KBM-7 (cell line): ENCODE results near the gene PGGHG.
"Not testable (repeated sequence)": the region's sequence is repeated elsewhere in the genome, so short reads cannot be mapped to it uniquely, and the experiment has no call there.

ENCODE experiments used
- DNase-seq: peaks from one replicate; pipeline ENCODE4 v3.0.0-alpha.2; 2015
- in situ Hi-C: fragments of 300-500 bp; cut with MboI; formaldehyde crosslinking; loops from 2 replicates; pipeline ENCODE4 v1.14.3; 2020; ENCODE audit warnings: low sequenced_read_pairs, low pct_unique_long_range_greater_than_20kb, mixed read lengths

Gene PGGHG

DNA sequence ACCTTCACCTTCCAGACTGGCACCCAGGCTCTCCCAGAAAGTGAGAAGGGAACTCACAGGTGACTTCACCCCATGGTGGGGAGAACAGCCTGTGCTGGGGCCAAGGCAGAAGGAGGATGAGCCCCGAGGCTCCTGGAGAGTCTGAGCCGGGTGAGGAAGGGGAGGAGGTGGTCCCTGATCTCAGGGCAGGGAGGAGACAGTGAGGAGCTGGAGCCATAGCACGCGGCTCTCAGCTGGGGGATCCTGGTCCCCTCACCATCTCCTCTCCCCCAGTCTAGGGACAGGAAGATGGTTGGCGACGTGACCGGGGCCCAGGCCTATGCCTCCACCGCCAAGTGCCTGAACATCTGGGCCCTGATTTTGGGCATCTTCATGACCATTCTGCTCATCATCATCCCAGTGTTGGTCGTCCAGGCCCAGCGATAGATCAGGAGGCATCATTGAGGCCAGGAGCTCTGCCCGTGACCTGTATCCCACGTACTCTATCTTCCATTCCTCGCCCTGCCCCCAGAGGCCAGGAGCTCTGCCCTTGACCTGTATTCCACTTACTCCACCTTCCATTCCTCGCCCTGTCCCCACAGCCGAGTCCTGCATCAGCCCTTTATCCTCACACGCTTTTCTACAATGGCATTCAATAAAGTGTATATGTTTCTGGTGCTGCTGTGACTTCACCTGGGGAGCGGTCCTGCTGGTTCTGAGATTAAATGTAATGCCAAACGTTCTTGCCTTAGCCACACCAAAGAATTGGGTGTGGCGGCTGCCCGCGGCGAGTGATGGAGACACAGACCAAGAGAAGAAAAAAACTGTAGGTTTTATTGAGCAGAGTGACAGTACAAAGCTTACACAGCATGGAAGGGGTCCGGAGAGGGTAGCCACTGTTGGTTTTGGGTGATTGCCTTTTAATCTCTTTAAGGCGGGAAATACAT is 20.1 kb downstream of the PGGHG start:
- DNase-seq, in situ Hi-C loops: not testable (repeated sequence)

DNA sequence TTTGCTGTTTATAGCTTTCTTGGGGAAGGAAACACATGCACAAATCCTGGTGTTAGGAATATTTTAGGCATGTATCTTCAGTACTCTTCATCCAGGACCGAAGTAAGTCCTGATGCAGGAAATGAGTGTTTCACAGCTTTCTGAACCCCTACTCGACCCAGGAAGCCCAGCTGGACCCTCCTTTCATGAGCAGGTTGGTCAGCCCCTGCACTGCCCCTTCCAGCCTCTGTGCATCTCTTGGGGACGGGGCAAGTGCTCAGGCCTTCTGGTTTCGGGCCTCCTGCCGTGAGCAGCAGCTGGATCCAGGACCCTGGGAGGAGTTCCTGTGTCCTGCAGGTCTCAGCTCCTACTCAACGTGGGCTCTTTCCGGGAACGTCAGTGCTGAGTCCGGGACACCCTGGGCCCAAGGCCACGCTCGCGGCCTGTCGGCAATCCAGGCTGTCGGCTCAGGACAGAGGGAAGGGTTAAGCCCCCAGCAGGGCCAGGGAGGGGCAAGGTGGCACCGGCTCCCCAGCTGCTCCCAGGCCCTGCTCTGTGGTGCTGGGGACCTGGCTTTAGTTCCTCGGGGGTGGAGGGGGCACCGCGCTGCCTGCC is 21.1 kb downstream of the PGGHG start:
- in situ Hi-C loops, DNase-seq: not testable (repeated sequence)

DNA sequence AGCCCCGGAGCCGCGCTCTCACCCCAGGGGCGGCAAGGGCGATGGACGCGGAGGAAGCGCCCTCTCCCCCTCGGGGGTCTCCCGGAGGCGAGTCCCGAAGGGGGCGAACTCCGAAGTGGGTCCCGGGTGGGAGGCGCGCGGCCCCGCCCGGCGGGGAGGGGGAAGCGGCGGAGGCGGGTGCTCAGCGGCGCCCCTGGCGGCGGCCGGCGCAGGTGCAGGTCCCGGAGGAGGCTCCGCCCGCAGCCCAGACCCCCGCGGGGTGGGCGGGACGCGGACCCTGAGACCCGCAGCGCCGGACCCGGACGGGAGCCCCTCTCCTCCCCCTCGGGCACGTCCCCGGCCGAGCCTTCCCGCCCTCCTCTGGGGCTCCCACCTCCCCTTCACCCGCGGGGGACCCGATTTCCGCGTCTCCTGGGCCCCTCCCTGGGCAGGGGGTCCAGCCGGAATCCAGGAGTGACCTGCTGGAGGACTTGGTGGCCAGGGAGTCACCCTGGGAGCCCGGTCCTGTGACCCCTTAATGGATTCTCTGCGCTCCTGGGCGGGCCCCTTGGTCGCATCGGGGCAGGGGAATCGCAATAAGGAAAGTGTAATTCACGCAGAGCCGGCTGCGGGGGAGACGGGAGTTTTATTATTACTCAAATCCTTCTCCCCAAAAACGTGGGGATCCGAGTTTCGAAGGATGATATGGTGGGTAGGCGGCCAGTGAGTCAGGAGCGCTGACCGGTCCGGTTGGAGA is 22.3 kb downstream of the PGGHG start:
- DNase-seq, in situ Hi-C loops: not testable (repeated sequence)

DNA sequence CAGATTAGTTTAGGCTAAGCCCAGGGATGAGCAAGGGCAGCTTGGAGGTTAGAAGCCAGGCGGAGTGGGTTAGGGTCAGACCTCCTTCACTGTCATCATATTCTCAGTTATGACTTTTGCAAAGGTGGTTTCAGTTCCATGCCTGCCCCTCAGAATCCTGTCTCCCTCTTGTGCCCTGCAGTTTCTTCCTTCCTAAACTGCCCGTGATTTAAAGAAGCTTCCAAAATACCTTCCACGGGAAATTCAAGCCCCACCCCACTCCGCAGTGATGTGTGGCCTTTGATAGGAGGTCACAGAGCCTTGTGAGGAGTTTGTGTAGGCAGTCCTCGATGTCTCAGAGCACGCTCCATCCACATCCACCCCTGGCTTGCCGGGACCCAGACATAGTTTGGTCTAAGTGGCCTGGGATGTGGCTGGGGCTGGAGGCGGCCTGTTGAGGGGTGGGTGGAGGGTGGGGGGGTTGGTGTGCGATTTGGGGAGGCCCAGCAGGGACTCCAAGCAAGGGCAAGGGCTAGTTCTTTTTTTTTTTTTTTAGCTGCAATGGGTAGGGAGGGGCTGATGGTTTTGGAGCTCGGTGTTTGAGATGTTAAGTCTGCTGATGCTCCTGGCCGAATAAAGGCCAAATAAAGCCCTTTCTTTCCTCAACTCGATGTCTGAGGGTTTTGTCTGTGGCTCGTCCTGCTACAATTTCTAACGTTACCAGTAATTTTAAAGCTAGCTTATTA is 23.3 kb downstream of the PGGHG start:
- no peak for DNase-seq
- in situ Hi-C loops, result no loop called here

DNA sequence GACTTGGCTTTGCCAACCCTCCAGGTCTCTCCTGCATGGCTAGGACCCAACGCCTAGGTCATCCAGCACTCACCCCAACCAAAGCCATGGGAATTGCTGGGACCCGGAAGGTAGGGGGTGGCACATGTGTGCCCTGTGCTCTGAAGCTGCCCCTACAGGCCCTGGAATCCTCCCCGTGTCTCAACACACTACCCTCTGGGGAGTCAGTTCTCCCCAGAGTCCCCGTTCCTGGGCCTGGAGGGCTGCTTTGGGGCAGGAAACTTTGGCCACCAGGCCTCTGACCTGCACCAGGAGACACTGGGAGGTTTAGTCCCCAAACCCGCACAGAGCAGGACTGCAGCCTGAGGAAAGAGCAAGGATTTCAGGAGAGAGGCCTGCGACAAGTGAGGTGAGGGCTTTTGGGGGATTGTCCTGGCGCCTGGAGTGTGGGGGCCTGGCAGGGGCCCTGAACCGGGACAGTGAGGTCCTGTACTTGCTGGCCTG is 24.4 kb downstream of the PGGHG start:
- DNase-seq, result no peak
- in situ Hi-C loops, result no loop called here

DNA sequence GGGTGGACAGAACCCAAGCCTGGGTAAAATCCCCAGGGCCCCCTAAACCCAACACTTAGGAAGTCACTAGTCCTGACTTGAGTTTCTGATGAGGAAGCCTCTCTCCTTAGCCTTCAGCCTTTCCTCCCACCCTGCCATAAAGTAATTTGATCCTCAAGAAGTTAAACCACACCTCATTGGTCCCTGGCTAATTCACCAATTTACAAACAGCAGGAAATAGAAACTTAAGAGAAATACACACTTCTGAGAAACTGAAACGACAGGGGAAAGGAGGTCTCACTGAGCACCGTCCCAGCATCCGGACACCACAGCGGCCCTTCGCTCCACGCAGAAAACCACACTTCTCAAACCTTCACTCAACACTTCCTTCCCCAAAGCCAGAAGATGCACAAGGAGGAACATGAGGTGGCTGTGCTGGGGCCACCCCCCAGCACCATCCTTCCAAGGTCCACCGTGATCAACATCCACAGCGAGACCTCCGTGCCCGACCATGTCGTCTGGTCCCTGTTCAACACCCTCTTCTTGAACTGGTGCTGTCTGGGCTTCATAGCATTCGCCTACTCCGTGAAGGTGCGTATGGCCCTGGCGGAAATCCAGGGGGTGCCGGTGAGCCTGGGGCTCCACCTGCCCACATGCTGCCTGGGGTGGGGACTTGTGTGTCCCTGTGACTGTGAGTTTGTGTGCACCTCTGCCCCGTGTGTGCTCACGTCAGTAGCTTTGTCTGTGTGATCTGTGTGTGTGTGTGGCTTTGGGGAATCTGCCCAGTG is 25.0 kb downstream of the PGGHG start, which contains the start of gene IFITM1:
Gene IFITM1, plus strand, starts transcription at position 254 of the 767 bp plus-strand sequence. Its CDS starts 131 bp downstream, at position 385.
- in situ Hi-C loops, result no loop called here
- DNase-seq, result peak; percentile 99

DNA sequence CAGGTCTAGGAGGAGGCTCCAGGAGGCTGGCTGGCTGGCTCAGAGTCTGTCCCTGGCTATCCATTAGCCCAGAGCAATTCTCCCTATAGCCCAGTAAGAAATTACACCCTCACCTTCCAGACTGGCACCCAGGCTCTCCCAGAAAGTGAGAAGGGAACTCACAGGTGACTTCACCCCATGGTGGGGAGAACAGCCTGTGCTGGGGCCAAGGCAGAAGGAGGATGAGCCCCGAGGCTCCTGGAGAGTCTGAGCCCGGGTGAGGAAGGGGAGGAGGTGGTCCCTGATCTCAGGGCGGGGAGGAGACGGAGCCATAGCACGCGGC is 25.6 kb downstream of the PGGHG start:
- in situ Hi-C loops, DNase-seq: not testable (repeated sequence)

DNA sequence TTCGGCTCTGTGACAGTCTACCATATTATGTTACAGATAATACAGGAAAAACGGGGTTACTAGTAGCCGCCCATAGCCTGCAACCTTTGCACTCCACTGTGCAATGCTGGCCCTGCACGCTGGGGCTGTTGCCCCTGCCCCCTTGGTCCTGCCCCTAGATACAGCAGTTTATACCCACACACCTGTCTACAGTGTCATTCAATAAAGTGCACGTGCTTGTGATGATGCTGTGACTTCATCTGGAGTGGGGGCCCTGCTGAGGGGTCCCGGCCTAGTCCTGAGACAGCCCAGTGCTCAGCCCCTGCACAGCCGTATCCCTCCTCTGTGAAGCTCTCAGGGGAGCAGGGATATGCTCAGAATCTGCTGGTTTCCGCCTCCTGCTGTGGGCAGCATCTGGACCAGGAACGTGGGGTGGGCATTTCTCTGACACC is 26.1 kb downstream of the PGGHG start:
- no peak for DNase-seq
- in situ Hi-C loops, result no loop called here

DNA sequence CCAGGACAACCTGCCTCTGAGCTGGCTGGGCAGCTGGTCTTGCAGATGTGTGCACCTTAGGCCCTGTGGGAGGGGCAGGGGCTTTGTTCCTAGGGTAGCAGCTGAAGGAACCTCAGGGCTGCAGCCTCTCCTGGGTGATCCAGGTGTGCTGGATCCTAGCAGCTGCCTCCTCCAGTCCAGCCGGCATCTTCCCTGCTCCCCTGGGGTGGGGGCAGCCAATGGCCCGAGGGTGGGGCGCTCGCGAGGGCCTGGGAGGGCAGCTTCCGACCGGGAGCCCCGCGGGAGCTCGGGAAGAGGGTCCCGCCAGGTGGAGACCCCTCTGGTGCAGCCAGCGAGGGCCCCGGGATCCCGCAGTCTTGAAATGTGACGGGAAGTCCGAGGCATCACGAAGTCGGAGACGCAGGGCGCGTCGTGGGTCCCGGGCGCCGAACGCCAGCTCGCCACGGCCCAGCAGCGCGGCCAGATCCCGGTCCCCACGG is 26.6 kb downstream of the PGGHG start:
- in situ Hi-C loops, result no loop called here
- DNase-seq, result no peak

DNA sequence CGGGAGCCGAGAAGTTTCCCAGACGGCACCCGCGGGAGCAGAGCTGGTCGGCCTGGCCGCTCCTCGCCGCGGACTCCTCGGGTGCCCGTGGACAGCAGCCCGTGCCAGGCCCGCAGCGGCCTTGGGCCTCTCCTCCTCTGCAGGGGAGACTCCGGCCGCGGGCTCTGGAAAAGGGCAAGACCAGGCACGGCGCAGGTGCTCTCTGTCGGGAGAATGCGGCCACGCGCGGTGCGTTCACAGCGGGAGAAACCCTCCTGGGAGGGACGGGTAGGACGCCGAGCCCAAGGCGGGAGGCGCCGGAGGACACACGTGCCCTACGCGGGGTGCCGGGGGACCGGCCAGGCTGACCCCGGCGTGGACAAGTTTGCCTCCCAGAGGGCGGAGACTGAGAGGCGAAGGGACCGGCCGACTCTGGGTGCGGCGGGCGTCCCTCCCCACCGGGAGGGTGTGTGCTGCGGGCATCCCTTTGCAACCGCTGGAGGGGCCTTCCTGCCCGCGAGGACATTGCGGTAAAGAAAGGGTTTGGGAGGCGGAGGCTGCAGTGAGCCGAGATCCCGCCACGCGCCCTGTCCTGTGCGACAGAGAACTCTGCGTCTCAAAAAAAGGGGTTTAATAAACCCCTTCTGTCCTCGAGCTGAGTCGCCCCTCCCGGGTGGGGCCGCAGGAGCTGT is 27.2 kb downstream of the PGGHG start:
- in situ Hi-C loops, result no loop called here

DNA sequence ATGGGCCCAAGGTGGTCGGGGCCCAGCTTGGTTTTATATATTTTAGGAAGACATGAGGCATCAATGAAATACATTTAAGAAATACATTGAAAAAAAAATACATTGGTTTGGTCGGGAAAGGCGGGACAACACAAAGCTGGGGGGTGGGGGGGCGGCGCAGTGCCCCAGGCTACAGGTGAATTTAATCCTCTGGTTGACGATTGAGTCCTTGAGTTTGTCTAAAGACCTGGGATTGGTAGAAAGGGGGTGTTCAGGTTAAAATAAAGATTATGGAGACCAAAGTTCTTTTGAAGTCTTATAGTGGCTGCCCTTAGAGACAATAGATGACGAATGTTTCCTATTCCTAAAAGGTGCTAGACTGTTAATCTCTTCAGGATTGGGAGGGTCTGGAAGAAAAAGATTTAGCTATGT is 28.0 kb downstream of the PGGHG start:
- no peak for DNase-seq
- in situ Hi-C loops, result no loop called here

More for the DNA sequence above, 27.2 kb downstream of the PGGHG start:
- no peak for DNase-seq

DNA sequence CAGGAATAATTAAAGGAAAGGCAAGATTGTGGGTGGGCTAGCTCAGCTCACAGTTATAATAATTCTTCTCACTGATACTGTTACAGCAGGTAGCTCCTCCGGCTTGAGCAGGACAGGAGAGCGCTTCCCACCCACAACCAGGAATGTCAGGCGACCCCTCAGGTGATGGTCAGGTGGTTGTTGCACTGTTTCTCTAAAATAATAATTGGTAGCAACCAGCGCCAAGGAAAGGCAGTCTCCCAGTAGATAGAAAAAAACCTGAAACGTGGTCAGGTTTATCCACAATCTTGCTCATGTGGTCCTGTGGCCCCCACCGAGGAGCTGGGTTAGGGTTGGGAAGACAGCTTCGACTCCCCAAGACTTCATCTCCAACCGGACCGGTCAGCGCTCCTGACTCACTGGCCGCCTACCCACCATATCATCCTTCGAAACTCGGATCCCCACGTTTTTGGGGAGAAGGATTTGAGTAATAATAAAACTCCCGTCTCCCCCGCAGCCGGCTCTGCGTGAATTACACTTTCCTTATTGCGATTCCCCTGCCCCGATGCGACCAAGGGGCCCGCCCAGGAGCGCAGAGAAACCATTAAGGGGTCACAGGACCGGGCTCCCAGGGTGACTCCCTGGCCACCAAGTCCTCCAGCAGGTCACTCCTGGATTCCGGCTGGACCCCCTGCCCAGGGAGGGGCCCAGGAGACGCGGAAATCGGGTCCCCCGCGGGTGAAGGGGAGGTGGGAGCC is 28.9 kb downstream of the PGGHG start:
- DNase-seq, in situ Hi-C loops: not testable (repeated sequence)

DNA sequence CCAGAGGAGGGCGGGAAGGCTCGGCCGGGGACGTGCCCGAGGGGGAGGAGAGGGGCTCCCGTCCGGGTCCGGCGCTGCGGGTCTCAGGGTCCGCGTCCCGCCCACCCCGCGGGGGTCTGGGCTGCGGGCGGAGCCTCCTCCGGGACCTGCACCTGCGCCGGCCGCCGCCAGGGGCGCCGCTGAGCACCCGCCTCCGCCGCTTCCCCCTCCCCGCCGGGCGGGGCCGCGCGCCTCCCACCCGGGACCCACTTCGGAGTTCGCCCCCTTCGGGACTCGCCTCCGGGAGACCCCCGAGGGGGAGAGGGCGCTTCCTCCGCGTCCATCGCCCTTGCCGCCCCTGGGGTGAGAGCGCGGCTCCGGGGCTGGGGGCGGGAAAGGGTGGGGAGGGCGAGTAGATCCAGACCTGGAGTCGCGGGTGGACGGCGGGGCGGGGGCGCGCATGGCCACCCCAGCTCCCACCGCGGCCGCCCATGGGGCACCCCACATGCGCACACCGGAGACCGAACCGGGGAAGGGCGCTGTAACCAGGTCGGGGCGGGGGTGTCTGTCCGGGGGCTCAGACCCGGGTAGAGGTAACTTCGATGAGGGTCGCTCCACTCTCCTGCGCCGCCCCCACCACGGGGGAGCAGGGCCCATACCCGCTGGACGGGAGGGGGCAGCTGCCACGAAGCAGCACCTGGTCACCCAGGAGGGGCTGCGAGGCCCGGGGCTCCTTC is 29.6 kb downstream of the PGGHG start:
- DNase-seq, in situ Hi-C loops: not testable (repeated sequence)

DNA sequence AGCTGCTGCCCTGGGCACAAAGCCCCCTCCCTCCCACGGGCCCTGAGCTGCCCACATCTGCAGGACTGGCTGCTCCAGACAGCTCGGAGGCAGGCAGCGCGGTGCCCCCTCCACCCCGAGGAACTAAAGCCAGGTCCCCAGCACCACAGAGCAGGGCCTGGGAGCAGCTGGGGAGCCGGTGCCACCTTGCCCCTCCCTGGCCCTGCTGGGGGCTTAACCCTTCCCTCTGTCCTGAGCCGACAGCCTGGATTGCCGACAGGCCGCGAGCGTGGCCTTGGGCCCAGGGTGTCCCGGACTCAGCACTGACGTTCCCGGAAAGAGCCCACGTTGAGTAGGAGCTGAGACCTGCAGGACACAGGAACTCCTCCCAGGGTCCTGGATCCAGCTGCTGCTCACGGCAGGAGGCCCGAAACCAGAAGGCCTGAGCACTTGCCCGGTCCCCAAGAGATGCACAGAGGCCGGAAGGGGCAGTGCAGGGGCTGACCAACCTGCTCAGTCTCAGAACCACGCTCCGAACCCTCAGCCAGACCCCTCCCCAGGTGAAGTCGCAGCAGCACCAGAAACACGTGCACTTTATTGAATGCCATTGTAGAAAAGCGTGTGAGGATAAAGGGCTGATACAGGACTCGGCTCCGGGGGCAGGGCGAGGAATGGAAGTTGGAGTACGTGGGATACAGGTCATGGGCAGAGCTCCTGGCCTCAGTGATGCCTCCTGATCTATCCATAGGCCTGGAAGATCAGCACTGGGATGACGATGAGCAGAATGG is 30.4 kb downstream of the PGGHG start:
- in situ Hi-C loops, DNase-seq: not testable (repeated sequence)

DNA sequence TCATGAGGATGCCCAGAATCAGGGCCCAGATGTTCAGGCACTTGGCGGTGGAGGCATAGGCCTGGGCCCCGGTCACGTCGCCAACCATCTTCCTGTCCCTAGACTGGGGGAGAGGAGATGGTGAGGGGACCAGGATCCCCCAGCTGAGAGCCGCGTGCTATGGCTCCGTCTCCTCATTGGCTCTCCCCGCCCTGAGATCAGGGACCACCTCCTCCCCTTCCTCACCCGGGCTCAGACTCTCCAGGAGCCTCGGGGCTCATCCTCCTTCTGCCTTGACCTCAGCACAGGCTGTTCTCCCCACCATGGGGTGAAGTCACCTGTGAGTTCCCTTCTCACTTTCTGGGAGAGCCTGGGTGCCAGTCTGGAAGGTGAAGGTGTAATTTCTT is 31.0 kb downstream of the PGGHG start:
- DNase-seq, in situ Hi-C loops: not testable (repeated sequence)

DNA sequence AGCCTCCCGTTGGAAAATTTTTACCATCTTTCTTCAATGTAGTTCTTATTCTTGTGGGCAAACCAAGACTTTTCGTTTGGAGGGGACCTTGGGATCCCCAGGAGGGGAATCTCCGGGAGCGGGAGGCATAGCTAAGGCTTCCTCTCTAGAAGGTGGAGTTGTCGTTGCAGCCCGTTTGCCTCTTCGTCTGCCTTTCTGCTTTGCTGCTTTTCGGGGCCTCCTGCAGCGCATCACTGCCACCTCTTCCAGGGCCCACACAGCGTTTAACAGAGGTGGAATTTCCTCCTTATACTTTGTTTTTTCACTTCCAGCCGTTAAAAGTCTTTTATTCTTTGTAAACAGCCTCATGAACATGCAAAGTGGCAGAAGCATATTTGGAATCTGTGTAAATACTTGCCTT is 35.2 kb downstream of the PGGHG start:
- DNase-seq, result no peak
- in situ Hi-C loops, result no loop called here
